Calu3 (cell line): ENCODE measurements around the gene ITK. TPM values are rescaled to one million over a fixed set of nuclear protein-coding genes. Genes with fewer than 3 reads are reported as not detected.

Experiments used
- BruUV-seq: library from RNA; stranded (reverse); fragments of 400-500 nt; replicated peaks from 2 replicates; lab custom pipeline; 2021; lab: Mats Ljungman, UMichigan
- CTCF ChIA-PET: fragments of 300-600 bp; sonication (Branson Sonifier 250); formaldehyde crosslinking; loops from one replicate; lab custom pipeline; 2022; ENCODE audit warnings: antibody characterized with exemption; lab: Charles Lee
- DNase-seq: peaks from one replicate; pipeline ENCODE4 v3.0.0; 2022
- H3K27ac Mint-ChIP-seq: one replicate; pipeline ENCODE4 v1.8.0; 2022; ENCODE audit warnings: mixed read lengths; ENCODE audit not compliant: unreplicated experiment
- H3K27me3 Mint-ChIP-seq: one replicate; pipeline ENCODE4 v1.8.0; 2022; ENCODE audit warnings: mixed read lengths; ENCODE audit not compliant: unreplicated experiment
- H3K36me3 Mint-ChIP-seq: one replicate; pipeline ENCODE4 v1.8.0; 2022; ENCODE audit warnings: mild to moderate bottlenecking, moderate library complexity, mixed read lengths; ENCODE audit not compliant: insufficient read depth, unreplicated experiment
- H3K4me1 Mint-ChIP-seq: one replicate; pipeline ENCODE4 v1.8.0; 2022; ENCODE audit warnings: mild to moderate bottlenecking, low read depth, mixed read lengths; ENCODE audit not compliant: unreplicated experiment
- H3K4me3 Mint-ChIP-seq: one replicate; pipeline ENCODE4 v1.8.0; 2022; ENCODE audit warnings: mild to moderate bottlenecking, low read depth, moderate library complexity, mixed read lengths; ENCODE audit not compliant: unreplicated experiment
- H3K9me3 Mint-ChIP-seq: one replicate; pipeline ENCODE4 v1.8.0; 2022; ENCODE audit warnings: low read depth, mixed read lengths; ENCODE audit not compliant: unreplicated experiment
- CTCF ChIP-seq: fragments of 200-600 bp; IDR thresholded peaks from one replicate; pipeline ENCODE4 v1.8.0; 2022; ENCODE audit warnings: antibody characterized with exemption; ENCODE audit not compliant: unreplicated experiment
- intact Hi-C: fragments of 100-400 bp; cut with micrococcal nuclease; formaldehyde crosslinking; loops from one replicate; pipeline ENCODE4 v1.10.0; 2022; ENCODE audit not compliant: unreplicated experiment
- total RNA-seq: library from RNA; stranded (reverse); gene quantifications from 2 replicates; pipeline ENCODE4 v1.2.3, GENCODE V29; 2022

ITK gene
- total RNA-seq, 1 experiment from 2014 or later, result not detected

- intact Hi-C loops, result no loop called here
- no peaks in the 10 kb centered on the region for H3K36me3 Mint-ChIP-seq
Measured at GRCh38 chr5:157301066-157301465, 120.4 kb downstream of the ITK start.

DNA sequence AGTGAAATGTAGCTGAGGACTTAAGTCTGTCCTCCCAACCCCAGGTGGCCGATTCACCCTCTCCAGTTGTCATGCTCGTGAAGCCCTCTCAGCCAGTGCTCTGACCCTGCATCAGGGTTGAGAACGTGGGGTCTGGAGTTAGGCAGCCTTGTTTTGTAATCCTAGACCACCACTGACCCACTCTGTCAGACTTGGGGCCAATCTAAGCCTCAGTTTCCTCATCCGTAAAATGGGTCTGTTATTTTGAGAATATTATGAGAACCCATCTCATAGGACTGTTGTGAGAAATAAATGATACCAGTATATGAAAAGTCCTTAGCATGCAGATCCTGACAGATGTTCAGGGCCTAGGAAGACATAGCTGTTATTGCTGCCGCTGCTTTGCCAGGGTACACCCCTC is 122.4 kb downstream of the ITK start:
- BruUV-seq, result no TSS peak
- no peak for DNase-seq
- no peak for TF ChIP-seq CTCF
- Mint-ChIP-seq H3K27me3 (no peaks in the 10 kb centered on the region), H3K4me3 (no peak overlapping the region), H3K4me1 (no peaks in the 10 kb centered on the region), H3K27ac (no peak overlapping the region), H3K9me3 (no peaks in the 10 kb centered on the region), H3K36me3 (no peaks in the 10 kb centered on the region)
- CTCF ChIA-PET, result no interaction called here
- intact Hi-C loops, result no loop called here

More at GRCh38 chr5:157301066-157301465, 120.4 kb downstream of the ITK start:
- Mint-ChIP-seq H3K4me1 (no peaks in the 10 kb centered on the region), H3K9me3 (no peaks in the 10 kb centered on the region), H3K4me3 (no peak overlapping the region), H3K27ac (no peak overlapping the region), H3K27me3 (no peaks in the 10 kb centered on the region)
- no peak for DNase-seq
- TF ChIP-seq CTCF, result no peak
- CTCF ChIA-PET, result no interaction called here
- BruUV-seq, result no TSS peak

GRCh38 chr5:157303667-157304327 is 123.2 kb downstream of the ITK start:
- CTCF ChIA-PET, result no interaction called here
- Mint-ChIP-seq H3K36me3 (no peaks in the 10 kb centered on the region), H3K27ac (no peak overlapping the region), H3K4me1 (no peaks in the 10 kb centered on the region), H3K27me3 (no peaks in the 10 kb centered on the region), H3K9me3 (no peaks in the 10 kb centered on the region), H3K4me3 (no peak overlapping the region)
- BruUV-seq, result no TSS peak
- intact Hi-C loops, result no loop called here
- TF ChIP-seq CTCF, result no peak
- no peak for DNase-seq

Other genes starting within 250 kb of the ITK start
- gene TIMD4, start 217.6 kb upstream of the ITK start, total RNA-seq, result not detected in 2 replicates
- 5.8 and 6.0 TPM in 2 replicates for gene HAVCR1, start 121.7 kb upstream of the ITK start, total RNA-seq
- 0.17 and 0.19 TPM in 2 replicates for gene HAVCR2, start 71.8 kb upstream of the ITK start, total RNA-seq
- 21.2 and 24.1 TPM in 2 replicates for gene MED7, start 38.0 kb upstream of the ITK start, total RNA-seq
- gene GARIN3, start 14.6 kb upstream of the ITK start, total RNA-seq, result not detected in 2 replicates
- gene CYFIP2, start 85.3 kb downstream of the ITK start, total RNA-seq, result 37.8 and 38.8 TPM in 2 replicates